ENCODE results near the gene TAS2R60. TPM values are rescaled to one million over a fixed set of nuclear protein-coding genes. Genes with fewer than 3 reads are reported as not detected.
"Not testable (repeated sequence)": the region's sequence is repeated elsewhere in the genome, so short reads cannot be mapped to it uniquely, and the experiment has no call there.

The TAS2R60 gene
- total RNA-seq, 1 donor from 2014 or later = not detected

DNA sequence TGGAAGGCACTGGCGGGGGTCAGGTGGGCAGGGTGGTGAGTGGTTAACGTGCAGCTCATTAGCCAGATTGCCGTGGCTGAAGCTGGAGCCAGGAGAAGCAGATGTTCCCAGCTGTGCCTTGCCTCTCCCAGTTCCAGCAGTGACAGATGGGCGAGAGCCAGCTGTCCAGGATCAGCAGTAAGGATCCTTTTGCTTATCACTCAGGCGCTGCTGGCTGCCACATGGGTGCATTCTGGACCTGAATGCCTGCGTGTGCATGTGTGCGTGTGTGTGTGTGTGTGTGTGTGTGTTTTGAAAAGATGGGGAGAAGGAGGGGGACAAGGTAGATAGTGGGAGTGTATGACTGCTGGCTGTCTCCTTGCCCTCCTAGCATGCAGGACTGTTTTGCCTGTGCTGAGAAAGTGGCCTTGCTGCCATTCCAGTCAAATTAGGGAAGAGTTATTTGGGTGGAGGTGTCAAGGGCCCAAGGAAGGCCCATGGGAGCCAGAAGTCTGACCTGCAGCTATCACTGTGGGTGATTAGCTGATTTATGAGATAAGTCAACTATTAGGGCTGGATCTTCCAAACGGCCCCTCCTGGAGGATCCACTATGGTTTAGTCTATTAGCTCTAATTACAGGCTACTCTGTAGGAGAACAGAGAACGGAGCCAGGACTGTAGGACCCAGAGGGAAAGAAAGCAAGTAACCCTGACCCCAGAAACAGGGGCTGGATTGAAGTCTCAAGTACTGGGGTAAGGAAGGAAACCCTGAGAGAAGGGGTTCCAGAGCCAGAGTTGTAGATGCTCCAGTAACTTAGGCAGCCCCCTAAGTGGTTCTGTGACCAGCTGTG lies 37.9 kb upstream of the TAS2R60 start:
- no peak overlapping the region for H3K4me3 Mint-ChIP-seq (ENCODE audit: low read depth)
- H3K9me3 Mint-ChIP-seq = no peaks in the 10 kb centered on the region
- H3K36me3 Mint-ChIP-seq (ENCODE audit: low read depth) = no peaks in the 10 kb centered on the region
- intact Hi-C loops (cut with micrococcal nuclease) = loop anchor here (2.0 kb wide), 1 partner anchor 19 kb away; no protein-coding TSS in a partner anchor
- H3K27me3 Mint-ChIP-seq (ENCODE audit: low read depth) = peaks cover 36% of the 10 kb centered on the region
- DNase-seq (ENCODE audit: low spot score) = no peak
- no peak overlapping the region for H3K27ac Mint-ChIP-seq
- peaks cover 23% of the 10 kb centered on the region for H3K4me1 Mint-ChIP-seq (ENCODE audit: low read depth)

DNA sequence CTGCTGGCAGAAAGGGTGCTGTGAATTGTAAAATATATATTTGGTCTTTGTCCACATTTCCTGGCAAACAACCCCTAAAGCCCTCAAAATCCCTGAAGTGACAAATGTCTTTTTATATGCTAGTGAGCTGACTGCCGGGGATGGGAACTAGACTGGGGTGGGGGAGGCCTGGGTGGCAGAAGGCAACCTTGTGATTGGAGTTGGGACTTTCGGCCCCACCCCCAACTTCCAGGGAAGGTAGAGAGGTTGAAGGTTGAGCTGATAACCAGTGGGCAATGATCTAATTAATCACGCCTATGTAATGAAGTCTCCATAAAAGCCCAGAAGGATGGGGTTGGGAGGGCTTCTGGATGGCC lies 37.3 kb upstream of the TAS2R60 start:
- Mint-ChIP-seq H3K27ac (no peak overlapping the region), H3K4me3 (ENCODE audit: low read depth) (no peak overlapping the region), H3K9me3 (no peaks in the 10 kb centered on the region), H3K4me1 (ENCODE audit: low read depth) (peaks cover 23% of the 10 kb centered on the region), H3K27me3 (ENCODE audit: low read depth) (peaks cover 37% of the 10 kb centered on the region), H3K36me3 (ENCODE audit: low read depth) (no peaks in the 10 kb centered on the region)
- no peak for DNase-seq (ENCODE audit: low spot score)
- intact Hi-C loops (cut with micrococcal nuclease) = loop anchor here (2.0 kb wide), 1 partner anchor 19 kb away; no protein-coding TSS in a partner anchor

DNA sequence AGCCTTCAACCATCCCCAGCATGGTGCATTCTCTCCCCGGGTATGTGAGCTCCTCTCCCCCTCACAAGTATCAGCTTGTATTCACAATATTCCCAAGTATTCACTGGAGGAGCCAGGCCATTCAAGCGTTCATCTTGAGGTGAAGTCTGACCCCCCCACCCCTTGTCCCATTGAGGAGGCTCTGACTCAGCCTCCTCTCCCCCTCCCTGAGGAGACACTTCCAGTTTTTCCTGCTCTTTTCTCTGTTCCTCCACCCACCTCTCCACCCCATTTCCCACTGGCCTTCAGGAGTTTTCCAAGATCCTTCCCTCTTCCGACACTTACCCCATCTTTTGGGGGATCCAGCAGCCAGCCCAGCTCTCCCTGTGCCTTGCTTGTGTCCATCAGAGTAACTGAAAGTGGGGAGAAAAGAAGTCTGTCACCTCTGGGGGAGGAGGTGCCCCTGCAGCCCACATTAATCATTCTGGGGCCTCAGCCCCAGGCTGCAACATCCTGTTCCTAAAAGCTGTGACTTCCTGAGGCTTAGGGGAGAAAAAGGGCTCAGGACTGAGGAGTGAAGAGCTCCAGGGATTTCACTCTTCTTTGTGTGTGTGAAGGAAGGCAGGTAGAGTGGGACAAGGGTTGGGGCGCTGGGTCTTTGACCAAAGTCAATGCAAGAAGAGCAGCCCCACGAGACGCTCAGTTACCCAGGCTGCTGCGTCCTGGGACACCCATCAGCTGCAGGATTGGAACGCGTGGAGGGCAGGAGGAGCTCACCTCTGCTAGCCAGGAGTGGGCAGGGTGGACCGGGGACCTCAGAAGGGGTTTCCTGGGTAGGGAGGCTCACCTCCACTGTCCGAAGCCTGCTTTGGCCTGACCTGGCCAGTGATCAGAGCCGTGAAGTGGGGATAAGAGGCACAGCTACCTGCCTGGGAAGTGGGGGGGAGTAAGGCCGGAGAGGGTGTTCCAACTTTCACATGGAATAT lies 35.7 kb upstream of the TAS2R60 start:
- Mint-ChIP-seq H3K27ac (no peak overlapping the region), H3K4me3 (ENCODE audit: low read depth) (peak overlapping the region; percentile 45), H3K4me1 (ENCODE audit: low read depth) (peaks cover 23% of the 10 kb centered on the region), H3K9me3 (no peaks in the 10 kb centered on the region), H3K36me3 (ENCODE audit: low read depth) (no peaks in the 10 kb centered on the region), H3K27me3 (ENCODE audit: low read depth) (peaks cover 34% of the 10 kb centered on the region)
- DNase-seq (ENCODE audit: low spot score) = no peak
- intact Hi-C loops (cut with micrococcal nuclease) = loop anchor here (1.0 to 2.0 kb wide), 3 partner anchors 21 to 167 kb away; no protein-coding TSS in a partner anchor

DNA sequence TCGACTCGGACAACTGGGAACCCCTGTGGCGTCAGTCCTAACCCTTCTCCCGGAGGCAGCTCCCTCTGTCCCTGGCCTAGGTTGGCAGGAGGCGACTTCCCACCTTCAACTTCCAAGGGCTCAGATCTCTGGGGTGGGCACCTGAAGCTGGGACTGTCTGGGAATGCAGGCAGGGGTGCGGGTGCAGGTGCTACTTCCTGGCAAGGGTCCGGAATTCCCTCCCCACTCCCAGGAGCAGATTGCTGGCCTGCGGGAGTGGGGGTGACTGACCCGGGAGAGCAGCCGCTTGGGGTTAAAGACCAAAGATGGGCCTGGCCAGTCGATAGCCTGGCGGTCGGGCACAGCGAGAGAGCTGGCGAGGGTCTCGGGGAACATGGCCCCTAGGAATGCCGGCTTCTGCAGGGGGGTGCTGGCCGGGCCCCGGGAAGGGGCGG lies 35.0 kb upstream of the TAS2R60 start:
- DNase-seq (ENCODE audit: low spot score) = no peak
- Mint-ChIP-seq H3K36me3 (ENCODE audit: low read depth) (no peaks in the 10 kb centered on the region), H3K4me1 (ENCODE audit: low read depth) (peaks cover 23% of the 10 kb centered on the region), H3K4me3 (ENCODE audit: low read depth) (no peak overlapping the region), H3K9me3 (no peaks in the 10 kb centered on the region), H3K27me3 (ENCODE audit: low read depth) (peaks cover 34% of the 10 kb centered on the region), H3K27ac (no peak overlapping the region)
- intact Hi-C loops (cut with micrococcal nuclease) = loop anchor here (1.0 to 2.0 kb wide), 2 partner anchors 29 to 167 kb away; no protein-coding TSS in a partner anchor

DNA sequence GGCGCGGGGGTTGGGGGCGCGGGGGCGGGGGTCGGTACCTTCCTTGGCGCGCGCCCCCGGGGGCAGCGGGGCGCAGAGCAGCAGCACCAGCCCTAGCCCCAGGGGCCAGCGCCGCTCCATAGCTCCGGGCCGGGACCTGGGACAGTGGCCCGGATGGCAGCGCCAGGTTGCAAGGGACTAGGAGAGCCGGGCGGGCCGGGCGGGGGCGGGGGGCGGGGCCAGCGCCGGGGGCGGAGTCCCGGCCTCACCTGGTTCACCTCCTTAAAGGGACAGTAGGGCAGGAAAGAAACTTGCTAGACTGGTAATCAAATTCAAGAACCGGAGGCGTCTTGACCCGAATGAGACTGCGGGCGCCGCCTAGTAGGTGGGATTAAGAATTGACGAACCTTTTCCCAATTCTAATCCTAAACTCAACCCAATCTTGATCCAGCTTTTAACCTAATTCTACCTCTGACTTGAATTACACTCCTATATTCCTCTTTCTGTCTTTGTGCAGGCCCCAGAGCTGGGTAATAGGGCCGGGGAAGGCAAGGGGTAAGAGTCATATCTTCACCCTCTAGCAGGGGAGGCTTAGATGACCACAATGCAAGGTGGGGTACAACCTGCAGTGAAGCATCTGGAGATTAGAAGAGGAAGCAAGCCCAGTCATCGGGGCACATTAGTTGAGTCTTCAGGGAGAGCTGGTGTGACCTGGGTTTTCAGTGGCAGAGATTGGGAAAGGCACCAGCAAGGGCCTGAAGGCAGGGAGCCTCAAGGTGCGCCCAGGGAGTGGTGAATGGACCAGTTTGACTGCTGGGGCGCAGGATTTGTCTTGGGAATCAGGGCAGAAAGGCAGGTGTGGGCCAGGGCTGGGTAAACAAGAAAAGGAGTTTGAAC lies 34.3 kb upstream of the TAS2R60 start, which contains the start of gene EPHA1:
Gene EPHA1 (minus strand): TSS at position 171 of the 876 bp plus-strand sequence. CDS start 51 bp downstream, at position 120.
- Mint-ChIP-seq H3K27me3 (ENCODE audit: low read depth) (peaks cover 32% of the 10 kb centered on the region), H3K36me3 (ENCODE audit: low read depth) (no peaks in the 10 kb centered on the region), H3K27ac (no peak within 1 kb of the TSS), H3K4me1 (ENCODE audit: low read depth) (peaks cover 23% of the 10 kb centered on the region), H3K9me3 (no peaks in the 10 kb centered on the region), H3K4me3 (ENCODE audit: low read depth) (peak within 1 kb of the TSS; percentile 45)
- DNase-seq (ENCODE audit: low spot score) = no peak
- intact Hi-C loops (cut with micrococcal nuclease) = loop anchor here (1.0 to 2.0 kb wide), 2 partner anchors 30 to 168 kb away; no protein-coding TSS in a partner anchor

DNA sequence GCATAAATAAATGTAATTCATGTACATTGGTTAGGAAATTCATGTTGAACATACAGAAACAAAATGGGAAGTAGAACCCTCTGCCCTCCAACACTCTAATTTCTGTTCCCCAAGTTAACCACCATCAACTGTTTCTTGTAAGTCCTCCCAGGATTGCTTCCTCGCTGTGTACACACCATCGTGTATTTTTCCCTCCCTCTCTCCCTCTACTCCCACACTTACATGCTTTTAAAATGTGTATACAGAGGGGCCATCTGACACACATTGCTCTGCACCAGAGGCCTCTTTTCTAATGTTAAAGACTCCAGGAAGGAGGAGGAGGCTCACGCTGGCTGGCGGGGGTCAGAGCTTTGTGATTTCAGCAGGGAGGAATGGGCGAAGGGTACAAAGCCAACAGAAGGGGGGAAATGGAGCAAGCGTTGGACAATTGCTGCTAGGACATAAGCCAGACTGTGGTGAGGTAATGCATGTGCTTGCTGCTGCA lies 32.7 kb upstream of the TAS2R60 start:
- H3K27me3 Mint-ChIP-seq (ENCODE audit: low read depth) = peaks cover 29% of the 10 kb centered on the region

DNA sequence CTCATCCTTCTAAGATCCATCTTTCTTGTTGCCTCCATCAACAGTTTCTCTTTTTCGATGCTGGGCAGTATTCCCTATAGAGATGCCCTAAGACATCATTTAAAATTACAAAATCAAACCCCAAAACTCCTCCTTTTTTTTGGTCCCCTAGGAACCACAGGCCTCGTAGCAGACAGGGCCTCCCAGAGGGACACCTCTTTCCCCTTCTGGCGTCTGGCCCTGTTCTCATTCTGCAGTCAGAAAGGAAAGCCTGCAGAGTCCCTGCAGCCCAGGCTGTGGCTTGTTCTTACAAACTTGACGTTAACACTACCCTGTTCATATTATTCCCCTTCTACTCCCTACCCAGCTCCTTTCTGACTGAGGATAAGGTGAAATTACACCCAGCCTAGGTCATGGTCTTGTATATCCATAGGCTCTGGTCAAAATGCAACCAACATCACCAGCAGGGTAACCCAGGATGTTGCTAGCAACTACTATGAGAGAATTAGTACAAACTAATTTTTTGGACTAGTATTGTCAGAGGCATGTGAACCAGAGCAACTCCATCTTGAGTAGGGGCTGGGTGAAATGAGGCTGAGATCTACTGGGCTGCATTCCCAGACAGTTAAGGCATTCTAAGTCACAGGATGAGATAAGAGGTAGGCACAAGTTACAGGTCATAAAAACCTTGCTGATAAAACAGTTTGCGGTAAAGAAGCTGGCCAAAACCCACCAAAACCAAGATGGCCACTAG lies 31.1 kb upstream of the TAS2R60 start:
- Mint-ChIP-seq H3K36me3 (ENCODE audit: low read depth) (no peaks in the 10 kb centered on the region), H3K27ac (no peak overlapping the region), H3K4me3 (ENCODE audit: low read depth) (no peak overlapping the region), H3K9me3 (no peaks in the 10 kb centered on the region), H3K27me3 (ENCODE audit: low read depth) (peaks cover 29% of the 10 kb centered on the region), H3K4me1 (ENCODE audit: low read depth) (peaks cover 21% of the 10 kb centered on the region)
- DNase-seq (ENCODE audit: low spot score) = no peak
- intact Hi-C loops (cut with micrococcal nuclease) = no loop called here

More for the DNA sequence above, 32.7 kb upstream of the TAS2R60 start:
- Mint-ChIP-seq H3K9me3 (no peaks in the 10 kb centered on the region), H3K4me3 (ENCODE audit: low read depth) (peak overlapping the region; percentile 2), H3K4me1 (ENCODE audit: low read depth) (peaks cover 23% of the 10 kb centered on the region), H3K36me3 (ENCODE audit: low read depth) (no peaks in the 10 kb centered on the region), H3K27ac (no peak overlapping the region)
- intact Hi-C loops (cut with micrococcal nuclease) = no loop called here
- DNase-seq (ENCODE audit: low spot score) = no peak

DNA sequence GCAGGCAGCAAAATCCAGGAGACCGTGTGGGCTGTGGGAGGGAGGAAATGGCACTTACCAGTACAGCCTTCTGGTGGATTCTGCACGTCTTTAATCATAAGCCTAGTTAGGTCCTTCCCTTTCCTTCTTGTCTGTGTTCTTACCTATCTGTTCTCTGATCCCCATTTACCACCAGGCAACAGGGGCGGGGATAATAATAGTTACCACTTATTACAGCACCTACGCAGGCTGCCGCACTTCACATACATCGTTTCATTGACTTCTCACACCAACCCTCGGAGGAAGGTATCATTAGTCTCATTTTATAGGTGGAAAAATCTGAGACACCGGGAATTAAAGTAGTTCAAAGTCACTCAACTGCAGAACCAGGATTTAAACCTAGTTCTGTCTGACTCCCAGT lies 30.1 kb upstream of the TAS2R60 start:
- intact Hi-C loops (cut with micrococcal nuclease) = no loop called here
- Mint-ChIP-seq H3K36me3 (ENCODE audit: low read depth) (no peaks in the 10 kb centered on the region), H3K27me3 (ENCODE audit: low read depth) (peaks cover 22% of the 10 kb centered on the region), H3K4me1 (ENCODE audit: low read depth) (peaks cover 11% of the 10 kb centered on the region), H3K9me3 (no peaks in the 10 kb centered on the region), H3K4me3 (ENCODE audit: low read depth) (no peak overlapping the region), H3K27ac (no peak overlapping the region)
- no peak for DNase-seq (ENCODE audit: low spot score)

DNA sequence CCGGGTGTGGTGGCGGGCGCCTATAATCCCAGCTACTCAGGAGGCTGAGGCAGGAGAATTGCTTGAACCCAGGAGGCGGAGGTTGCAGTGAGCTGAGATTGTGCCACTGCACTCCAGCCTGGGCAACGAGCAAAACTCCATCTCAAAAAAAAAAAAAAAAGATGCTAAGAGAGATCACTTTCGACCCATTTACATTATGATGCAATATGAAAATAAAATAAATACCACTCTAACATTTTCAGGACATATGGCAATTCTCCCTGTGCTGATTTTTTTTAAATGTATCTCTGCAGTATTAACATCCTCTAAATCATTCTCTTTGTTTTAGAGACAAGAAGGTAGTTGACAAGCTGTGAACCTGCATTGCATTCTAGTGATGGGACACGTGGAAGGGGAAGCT lies 28.0 kb upstream of the TAS2R60 start:
- H3K4me1 Mint-ChIP-seq (ENCODE audit: low read depth); H3K27ac Mint-ChIP-seq; H3K9me3 Mint-ChIP-seq; H3K4me3 Mint-ChIP-seq (ENCODE audit: low read depth); intact Hi-C loops (cut with micrococcal nuclease); DNase-seq (ENCODE audit: low spot score); H3K36me3 Mint-ChIP-seq (ENCODE audit: low read depth): not testable (repeated sequence)
- peaks cover 30% of the 10 kb centered on the region for H3K27me3 Mint-ChIP-seq (ENCODE audit: low read depth)

DNA sequence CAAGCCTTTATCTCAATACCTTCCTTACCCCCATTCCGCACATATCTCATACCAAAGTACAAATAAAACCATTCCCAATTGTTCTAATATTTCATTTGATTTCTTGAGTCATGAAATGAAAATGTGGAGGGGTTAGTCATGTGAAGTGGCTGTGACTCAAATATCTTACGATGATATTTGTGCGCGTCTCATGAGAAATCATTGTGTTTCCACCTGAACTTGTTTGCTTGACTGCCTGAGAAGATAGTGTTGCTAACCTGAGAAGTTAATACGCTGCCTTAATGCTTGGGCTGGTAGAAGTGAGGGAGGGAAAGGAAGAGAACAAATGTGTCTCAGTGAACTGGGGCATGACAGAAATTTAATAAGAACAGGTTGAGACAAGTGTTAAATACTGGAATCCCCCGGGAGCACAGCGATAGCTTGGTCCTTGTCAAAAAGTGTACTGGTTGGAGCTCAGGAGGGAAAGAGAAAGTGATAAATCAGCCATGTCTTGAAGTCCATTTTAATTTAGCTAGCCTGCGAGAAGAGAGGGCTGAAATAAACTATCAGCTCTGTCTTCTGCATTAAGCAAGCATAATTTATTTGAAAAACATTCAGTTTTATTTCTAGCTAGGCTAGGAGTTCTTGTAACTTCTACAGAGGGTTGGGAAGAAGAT lies 27.4 kb upstream of the TAS2R60 start:
- Mint-ChIP-seq H3K4me1 (ENCODE audit: low read depth) (no peaks in the 10 kb centered on the region), H3K27ac (no peak overlapping the region), H3K4me3 (ENCODE audit: low read depth) (no peak overlapping the region), H3K27me3 (ENCODE audit: low read depth) (peaks cover 26% of the 10 kb centered on the region), H3K9me3 (no peaks in the 10 kb centered on the region), H3K36me3 (ENCODE audit: low read depth) (no peaks in the 10 kb centered on the region)
- DNase-seq (ENCODE audit: low spot score) = no peak
- intact Hi-C loops (cut with micrococcal nuclease) = loop anchor here (1.0 to 2.0 kb wide), 3 partner anchors 35 to 408 kb away; partner anchors contain the start of gene ZYX
